RWPE1 (cell line): ENCODE data around the gene RPS18.
A peak's percentile ranks its signal among the peaks of the same experiment; 100 is the strongest.
"Not testable (repeated sequence)": the region's sequence is repeated elsewhere in the genome, so short reads cannot be mapped to it uniquely, and the experiment has no call there.

Experiments used
- CTCF ChIA-PET: fragments of 350-600 bp; sonication (Branson Sonifier 250); formaldehyde crosslinking; extraction: SDS; loops from one replicate; lab custom pipeline; 2021; lab: Yijun Ruan, JAX
- POLR2A ChIA-PET: fragments of 400-600 bp; formaldehyde crosslinking; extraction: SDS; loops from one replicate; lab custom pipeline; 2020; ENCODE audit warnings: antibody characterized with exemption; ENCODE audit not compliant: low non-redundant PET; lab: Yijun Ruan, JAX
- DNase-seq: peaks from one replicate; pipeline ENCODE4 v3.0.0; 2012; ENCODE audit warnings: low spot score
- H3K27ac ChIP-seq: fragments of 450-650 bp; 2 replicates; pipeline ENCODE4 v1.5.1; 2017
- TF ChIP-seq, protein P1 (sequence below): fragments of 450-650 bp; conservative IDR thresholded peaks from 2 replicates; pipeline ENCODE4 v1.5.1; 2017; ENCODE audit warnings: low read depth, mild to moderate bottlenecking

Gene RPS18

DNA sequence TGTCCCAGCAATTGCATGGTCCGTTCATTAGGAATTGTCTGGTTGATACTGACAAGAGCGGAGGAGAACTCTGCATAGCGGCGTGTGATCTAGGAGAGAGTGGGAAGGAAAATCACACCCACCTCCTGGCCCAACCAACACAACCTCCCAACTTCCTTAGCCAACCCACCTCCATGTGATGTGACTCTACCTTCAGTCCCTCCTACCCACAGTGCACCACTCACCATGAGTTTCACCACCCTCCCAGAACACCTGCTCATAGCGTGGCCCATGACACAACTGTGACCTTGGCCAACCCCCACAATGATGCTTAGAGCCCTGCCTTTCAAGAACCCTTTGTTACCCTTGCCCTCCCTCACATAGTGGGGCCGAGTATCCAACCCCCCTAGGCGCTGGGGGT, 7.9 kb upstream of the RPS18 start:
- POLR2A ChIA-PET: no interaction called here
- DNase-seq: no peak
- CTCF ChIA-PET: no interaction called here
- TF ChIP-seq, protein P1, sequence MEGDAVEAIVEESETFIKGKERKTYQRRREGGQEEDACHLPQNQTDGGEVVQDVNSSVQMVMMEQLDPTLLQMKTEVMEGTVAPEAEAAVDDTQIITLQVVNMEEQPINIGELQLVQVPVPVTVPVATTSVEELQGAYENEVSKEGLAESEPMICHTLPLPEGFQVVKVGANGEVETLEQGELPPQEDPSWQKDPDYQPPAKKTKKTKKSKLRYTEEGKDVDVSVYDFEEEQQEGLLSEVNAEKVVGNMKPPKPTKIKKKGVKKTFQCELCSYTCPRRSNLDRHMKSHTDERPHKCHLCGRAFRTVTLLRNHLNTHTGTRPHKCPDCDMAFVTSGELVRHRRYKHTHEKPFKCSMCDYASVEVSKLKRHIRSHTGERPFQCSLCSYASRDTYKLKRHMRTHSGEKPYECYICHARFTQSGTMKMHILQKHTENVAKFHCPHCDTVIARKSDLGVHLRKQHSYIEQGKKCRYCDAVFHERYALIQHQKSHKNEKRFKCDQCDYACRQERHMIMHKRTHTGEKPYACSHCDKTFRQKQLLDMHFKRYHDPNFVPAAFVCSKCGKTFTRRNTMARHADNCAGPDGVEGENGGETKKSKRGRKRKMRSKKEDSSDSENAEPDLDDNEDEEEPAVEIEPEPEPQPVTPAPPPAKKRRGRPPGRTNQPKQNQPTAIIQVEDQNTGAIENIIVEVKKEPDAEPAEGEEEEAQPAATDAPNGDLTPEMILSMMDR: no peak
- peak overlapping the region; percentile 18 for H3K27ac ChIP-seq

DNA sequence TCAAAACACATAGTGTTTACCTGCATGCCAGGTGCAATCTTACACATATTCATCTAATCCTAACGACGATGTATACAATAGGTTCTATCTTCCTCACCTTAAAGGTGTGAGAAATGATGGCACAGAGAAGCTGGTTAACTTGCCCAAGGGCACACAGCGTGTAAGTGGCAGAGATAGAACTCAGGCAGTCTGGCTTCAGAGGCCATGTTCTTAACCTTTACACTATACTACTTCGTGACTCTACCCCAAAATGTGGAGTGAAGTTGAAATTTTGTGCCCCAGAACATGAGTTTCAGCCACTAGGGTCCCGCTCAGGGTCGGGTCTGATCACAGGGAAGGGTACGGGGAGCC, 783 bp upstream of the RPS18 start:
- peak overlapping the region; percentile 90 for H3K27ac ChIP-seq
- ChIA-PET POLR2A (interaction anchor here (0.6 to 0.8 kb wide), 2 partner anchors 11 to 13 kb away, joined by 3 read pairs; no protein-coding TSS in a partner anchor), CTCF (interaction anchor here (0.5 kb wide), 1 partner anchor 30 kb away, joined by 4 read pairs; no protein-coding TSS in a partner anchor)
- DNase-seq: no peak
- TF ChIP-seq, protein P1: no peak

- CTCF ChIA-PET: interaction anchor here (0.5 to 0.6 kb wide), 3 partner anchors 73 to 1803 kb away, joined by 3 to 7 read pairs (median 3); no protein-coding TSS in a partner anchor
- POLR2A ChIA-PET: interaction anchor here (1.0 to 2.0 kb wide), 4 partner anchors 12 to 51 kb away, joined by 3 to 10 read pairs (median 4); partner anchors contain the start of genes PFDN6 and WDR46
- no peak for DNase-seq
- TF ChIP-seq, protein P1: no peak
- peak overlapping the region; percentile 90 for H3K27ac ChIP-seq
Observed at GRCh38 chr6:33272275-33273128, 627 bp downstream of the RPS18 start.

- TF ChIP-seq, protein P1: no peak
- peak overlapping the region; percentile 75 for H3K27ac ChIP-seq
- no peak for DNase-seq
- ChIA-PET POLR2A (interaction anchor here (2.0 kb wide), 1 partner anchor 16 kb away, joined by 10 read pairs; the partner anchor contains the start of genes PFDN6 and WDR46), CTCF (no interaction called here)
Observed at GRCh38 chr6:33273129-33273923, 1.5 kb downstream of the RPS18 start.

- CTCF ChIA-PET: no interaction called here
- POLR2A ChIA-PET: no interaction called here
- no peak for DNase-seq
- TF ChIP-seq, protein P1: no peak
- peak overlapping the region; percentile 75 for H3K27ac ChIP-seq
Observed at GRCh38 chr6:33273924-33274902, 2.3 kb downstream of the RPS18 start.

GRCh38 chr6:33275795-33276580, 4.1 kb downstream of the RPS18 start:
- POLR2A ChIA-PET: interaction anchor here (1.9 kb wide), 1 partner anchor 22 kb away, joined by 14 read pairs; the partner anchor contains the start of gene RGL2
- not testable (repeated sequence) for DNase-seq
- CTCF ChIA-PET: interaction anchor here (0.5 kb wide), 1 partner anchor 28 kb away, joined by 3 read pairs; no protein-coding TSS in a partner anchor
- peak overlapping the region; percentile 95 for H3K27ac ChIP-seq
